Measurements from ENCODE around the gene EHMT1.

DNA sequence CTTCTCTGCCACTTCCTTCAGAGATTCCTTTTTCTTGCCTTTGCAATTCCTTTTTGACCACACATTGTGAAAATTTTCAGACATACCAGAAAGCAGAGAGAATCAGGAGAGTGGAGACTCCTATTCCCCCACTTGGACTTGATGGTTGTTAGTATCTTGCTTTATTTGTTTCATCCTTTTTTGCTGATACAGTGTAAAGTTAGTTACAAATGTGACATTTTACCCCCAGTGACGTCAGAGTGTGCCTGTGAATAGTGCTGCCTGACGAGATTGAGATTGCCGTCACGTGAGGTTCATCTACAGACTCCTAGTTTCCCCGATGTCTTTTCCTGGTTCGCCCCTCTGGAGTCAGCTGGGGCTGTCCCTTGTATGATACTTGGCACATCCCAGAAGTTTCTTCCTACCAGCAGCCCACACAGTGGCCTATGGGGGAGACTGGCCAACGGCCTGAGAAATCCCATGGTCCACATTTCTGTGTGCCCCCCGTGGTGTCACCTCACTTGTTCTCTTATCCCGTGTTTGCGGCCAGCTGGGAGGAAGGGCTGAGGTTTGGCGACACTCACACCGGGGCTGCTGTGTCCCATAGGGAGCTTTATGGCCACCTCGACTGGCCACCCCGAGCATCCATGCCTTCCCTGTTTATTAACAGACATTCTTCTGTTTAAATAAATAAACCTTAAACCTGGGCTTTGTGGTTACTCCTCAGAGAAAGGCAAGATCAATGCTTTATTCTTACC lies 210.6 kb downstream of the EHMT1 start:
- TF ChIP-seq CTCF (conservative IDR thresholded peaks at IDR 0.05), result no peak
- TF ChIP-seq ZFX (IDR thresholded peaks at IDR 0.05), result no peak

All from C4-2B (cell line).